HG03025 (cell line): ENCODE measurements around the gene SCFD2.
"Not testable (repeated sequence)": the region's sequence is repeated elsewhere in the genome, so short reads cannot be mapped to it uniquely, and the experiment has no call there.

Experiments used
- ATAC-seq: cut with Tn5 transposase; IDR thresholded peaks from one replicate; pipeline ENCODE4 v1.9.1; 2021; ENCODE audit warnings: mild to moderate bottlenecking, moderate library complexity; ENCODE audit not compliant: unreplicated experiment, low FRiP score

Gene SCFD2

DNA sequence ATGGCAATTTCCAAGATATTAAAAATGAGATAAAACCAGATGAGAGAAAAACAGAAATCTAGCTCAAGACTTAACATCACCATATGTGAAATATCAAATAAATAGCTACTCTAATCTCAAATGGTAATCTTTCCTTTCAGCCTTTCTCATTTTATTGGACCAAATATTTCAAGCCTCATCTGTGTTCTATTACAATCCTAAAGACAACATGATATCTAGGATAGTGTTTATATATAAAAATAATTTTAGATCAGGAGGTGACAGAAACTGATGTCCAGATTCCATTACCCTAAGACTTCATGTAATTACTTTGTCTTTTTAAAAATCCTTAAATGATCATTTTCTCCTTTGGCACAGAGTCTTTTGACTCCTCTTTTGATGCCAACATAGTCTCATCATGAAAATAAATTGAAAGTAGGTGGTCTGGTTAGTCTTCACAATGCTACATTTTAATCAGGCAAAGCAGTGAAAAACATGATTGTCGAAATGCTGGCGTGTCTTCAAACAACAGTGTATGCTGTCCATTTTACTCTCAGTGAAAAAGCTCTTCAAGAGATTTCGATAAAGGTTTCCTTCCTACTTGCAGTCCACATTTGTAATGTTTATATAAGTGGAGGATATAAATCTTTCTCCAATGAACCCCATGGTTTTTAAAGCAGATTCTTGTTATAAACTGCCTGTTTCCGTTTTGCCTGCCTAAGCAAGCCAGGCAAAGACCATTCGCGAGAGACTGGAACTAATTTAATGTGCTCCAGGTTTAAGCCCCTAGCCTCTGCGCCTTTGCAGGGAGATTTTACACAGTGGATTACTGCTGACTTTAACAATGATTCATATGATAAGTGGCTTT, 169.8 kb downstream of the SCFD2 start:
- no peak for ATAC-seq

- ATAC-seq: no peak
These were observed 171.1 kb downstream of the SCFD2 start for GRCh38 chr4:53194727-53195126.

DNA sequence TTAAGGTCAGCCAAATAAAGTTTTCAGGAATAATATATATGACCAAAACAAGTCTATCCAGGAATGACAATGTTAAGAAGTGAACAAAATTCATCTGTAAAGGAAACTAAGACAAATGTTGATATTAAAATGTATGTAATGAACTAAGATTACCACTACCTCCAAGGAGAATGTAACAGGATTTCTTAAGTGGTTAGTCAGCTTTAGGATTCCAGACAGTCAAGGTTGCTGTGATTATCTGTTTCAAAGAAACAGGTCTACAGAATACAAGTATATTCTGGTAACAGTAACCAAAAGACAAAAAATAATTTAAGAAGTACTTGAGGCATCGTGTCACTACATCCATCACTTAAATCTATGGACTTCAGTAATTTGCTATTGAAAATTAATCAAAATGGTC, 172.8 kb downstream of the SCFD2 start:
- ATAC-seq: no peak

- no peak for ATAC-seq
These were observed 173.4 kb downstream of the SCFD2 start for GRCh38 chr4:53192496-53192895.

GRCh38 chr4:53191997-53192396, 173.9 kb downstream of the SCFD2 start:
- ATAC-seq: no peak

- no peak for ATAC-seq
These were observed 176.8 kb downstream of the SCFD2 start for GRCh38 chr4:53189011-53189410.

GRCh38 chr4:53186714-53187358, 179.0 kb downstream of the SCFD2 start:
- ATAC-seq: no peak

DNA sequence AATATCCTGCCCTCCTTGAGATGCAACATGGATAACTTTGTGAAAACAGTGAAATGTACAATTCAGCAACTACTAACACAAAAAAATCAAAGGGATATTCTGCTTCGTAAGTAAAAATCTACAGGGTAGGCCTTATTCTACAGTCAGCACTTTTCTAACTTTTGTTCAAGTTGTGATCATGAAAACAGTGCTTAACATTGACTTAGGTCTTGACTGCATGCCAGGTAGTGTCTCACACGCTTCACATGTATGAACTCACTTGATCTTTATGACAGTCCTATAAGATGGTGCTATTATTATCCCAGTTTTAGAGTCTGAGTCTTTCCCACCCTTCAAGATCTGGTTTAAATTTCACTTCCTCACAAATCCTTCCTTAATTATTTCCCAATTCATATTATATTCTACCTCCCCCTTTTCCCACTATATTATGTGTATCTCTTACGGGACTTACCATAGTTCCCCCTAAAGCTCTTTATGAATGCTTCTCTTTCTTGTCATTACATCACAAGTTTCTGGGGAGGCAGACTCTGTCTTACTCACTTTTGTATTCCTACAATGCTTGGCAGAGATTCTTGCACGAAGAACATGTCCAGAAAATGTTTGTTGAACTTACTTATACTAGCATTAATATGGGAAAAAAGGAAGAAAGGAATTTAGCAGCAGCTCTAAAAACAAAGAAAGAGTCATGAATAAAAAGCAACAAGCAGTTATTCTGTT, 179.8 kb downstream of the SCFD2 start:
- no peak for ATAC-seq

- no peak for ATAC-seq
These were observed 182.1 kb downstream of the SCFD2 start for GRCh38 chr4:53183754-53184153.

GRCh38 chr4:53177751-53178150, 188.1 kb downstream of the SCFD2 start:
- not testable (repeated sequence) for ATAC-seq

DNA sequence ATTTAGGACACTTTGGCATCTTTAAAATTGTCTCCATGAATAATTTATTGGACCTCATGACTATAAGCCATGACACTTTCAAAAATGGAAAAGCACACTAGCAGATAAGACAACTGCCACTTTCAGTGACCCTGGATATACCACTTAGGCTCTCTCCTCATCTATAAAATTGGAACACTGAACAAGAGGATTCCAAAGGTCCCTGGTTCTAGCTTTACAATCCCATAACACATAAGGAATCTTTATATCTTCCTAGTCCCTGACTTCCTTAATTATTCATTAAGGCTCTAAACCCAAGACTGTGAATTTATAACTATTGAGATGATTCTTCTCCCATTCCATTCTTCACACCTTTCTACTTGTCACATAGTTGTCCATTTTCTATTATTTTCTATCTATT, 190.2 kb downstream of the SCFD2 start:
- no peak for ATAC-seq

- ATAC-seq: no peak
These were observed 191.0 kb downstream of the SCFD2 start for GRCh38 chr4:53174823-53175222.

DNA sequence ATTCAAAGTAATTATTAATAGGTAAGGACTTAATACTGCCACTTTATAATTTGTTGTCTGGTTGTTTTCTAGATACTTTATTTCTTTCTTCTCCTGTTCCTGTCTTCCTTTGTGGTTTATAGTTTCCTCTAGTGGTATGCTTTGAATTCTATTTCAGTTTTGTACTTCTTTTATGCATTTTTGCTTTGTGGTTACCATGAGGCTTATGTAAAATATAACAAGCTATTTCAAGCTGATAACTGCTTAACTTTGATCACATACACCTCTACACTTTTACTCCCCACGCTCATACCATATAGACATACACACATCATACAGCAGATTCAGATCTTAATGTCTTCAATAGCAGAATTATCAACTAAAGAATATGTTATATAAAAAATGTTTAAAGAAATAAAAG, 192.3 kb downstream of the SCFD2 start:
- ATAC-seq: no peak

GRCh38 chr4:53171797-53172196, 194.1 kb downstream of the SCFD2 start:
- no peak for ATAC-seq

DNA sequence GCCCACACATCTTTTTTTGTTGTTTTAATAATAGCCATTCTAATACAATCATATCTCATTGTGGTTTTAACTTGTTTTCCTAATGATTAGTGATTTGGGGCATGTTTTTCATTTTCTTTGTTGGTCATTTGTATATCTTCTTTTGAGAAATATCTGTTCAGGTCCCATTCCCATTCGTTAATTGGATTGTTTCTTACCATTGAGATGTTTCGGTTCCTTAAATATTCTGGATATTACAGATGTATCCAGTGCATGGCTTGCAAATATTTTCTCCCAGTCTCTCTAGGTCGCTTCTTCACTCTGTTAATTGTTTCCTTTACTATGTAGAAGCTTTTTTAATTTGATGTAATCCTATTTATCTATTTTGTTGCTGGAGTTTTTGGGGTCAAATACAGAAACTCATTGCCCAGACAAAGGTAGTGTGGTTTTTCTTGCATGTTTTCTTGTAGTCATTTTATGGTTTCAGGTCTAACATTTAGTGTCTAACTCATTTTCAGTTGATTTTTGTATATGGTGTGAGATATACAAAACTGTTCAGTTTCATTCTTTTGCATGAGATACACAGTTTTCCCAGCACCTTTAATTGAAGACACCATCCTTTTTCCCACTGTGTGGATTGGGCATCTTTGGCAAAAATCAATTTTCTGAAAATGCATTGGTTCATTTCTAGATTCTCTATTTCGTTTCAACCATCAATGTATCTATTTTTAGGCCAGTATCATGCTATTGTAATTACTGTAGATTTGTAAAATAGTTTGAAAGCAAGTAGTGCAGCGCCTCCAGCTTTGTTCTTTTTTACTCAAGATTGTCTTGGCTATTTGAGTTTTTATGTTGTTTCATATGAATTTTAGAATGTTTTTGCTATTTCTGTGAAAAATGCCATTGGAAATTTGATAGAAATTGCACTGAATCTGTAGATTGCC, 195.9 kb downstream of the SCFD2 start:
- no peak for ATAC-seq

DNA sequence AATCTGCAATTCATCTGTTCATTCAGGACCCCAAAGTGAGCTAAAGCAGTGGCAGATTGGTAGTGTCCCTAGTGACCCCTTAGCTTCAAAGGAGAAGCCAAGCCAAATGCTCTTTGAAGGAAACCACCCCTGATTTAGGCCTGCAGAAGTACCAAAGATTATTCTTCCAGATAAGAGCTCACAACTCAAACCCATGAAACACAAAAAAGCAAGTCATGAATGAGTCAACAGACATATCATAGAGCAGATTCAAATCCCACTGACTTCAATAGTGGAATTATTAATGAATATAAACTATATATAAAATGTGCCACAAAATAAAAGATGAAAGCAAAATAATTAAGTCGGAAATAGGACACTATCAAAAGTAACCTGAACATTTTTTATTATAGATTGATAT, 197.6 kb downstream of the SCFD2 start:
- ATAC-seq: no peak

- no peak for ATAC-seq
These were observed 202.9 kb downstream of the SCFD2 start for GRCh38 chr4:53162969-53163368.

GRCh38 chr4:53161787-53162433, 204.0 kb downstream of the SCFD2 start:
- ATAC-seq: no peak

- ATAC-seq: no peak
These were observed 204.6 kb downstream of the SCFD2 start for GRCh38 chr4:53161051-53161786.
